NT2/D1 (cell line): Measurements from ENCODE around the gene CCNB2.
A peak's percentile ranks its signal among the peaks of the same experiment; 100 is the strongest.
"Not testable (repeated sequence)": the region's sequence is repeated elsewhere in the genome, so short reads cannot be mapped to it uniquely, and the experiment has no call there.

Experiments used
- DNase-seq: peaks from one replicate; pipeline ENCODE4 v3.0.0-alpha.2; 2011; ENCODE audit warnings: low read depth, low spot score
- H3K27me3 ChIP-seq: 2 replicates; pipeline ENCODE4 v1.6.0; 2011; ENCODE audit warnings: mild to moderate bottlenecking; ENCODE audit not compliant: insufficient read length, insufficient read depth
- H3K36me3 ChIP-seq: 2 replicates; pipeline ENCODE4 v1.6.1; 2011; ENCODE audit warnings: mild to moderate bottlenecking, low read length, mixed read lengths; ENCODE audit not compliant: insufficient read depth, insufficient read length
- H3K4me1 ChIP-seq: 2 replicates; pipeline ENCODE4 v1.5.1; 2011; ENCODE audit not compliant: insufficient read depth, insufficient read length
- H3K4me3 ChIP-seq: 2 replicates; pipeline ENCODE4 v1.5.1; 2011; ENCODE audit warnings: low read depth; ENCODE audit not compliant: insufficient read length
- H3K9ac ChIP-seq: 2 replicates; pipeline ENCODE4 v1.6.0; 2011; ENCODE audit warnings: low read depth; ENCODE audit not compliant: insufficient read length
- H3K9me3 ChIP-seq: 2 replicates; pipeline ENCODE4 v1.5.1; 2011; ENCODE audit warnings: mild to moderate bottlenecking, low read length; ENCODE audit not compliant: insufficient read depth
- SUZ12 ChIP-seq: IDR thresholded peaks from 2 replicates; pipeline ENCODE4 v1.6.1; 2011; ENCODE audit not compliant: insufficient read length, insufficient read depth; ENCODE audit errors: extremely low read depth
- YY1 ChIP-seq: IDR thresholded peaks from 2 replicates; pipeline ENCODE4 v1.6.1; 2011; ENCODE audit not compliant: insufficient read length, insufficient read depth
- ZNF274 ChIP-seq: IDR thresholded peaks from 2 replicates; pipeline ENCODE4 v1.6.1; 2011; ENCODE audit warnings: mild to moderate bottlenecking, low read depth, low read length

CCNB2 gene

DNA sequence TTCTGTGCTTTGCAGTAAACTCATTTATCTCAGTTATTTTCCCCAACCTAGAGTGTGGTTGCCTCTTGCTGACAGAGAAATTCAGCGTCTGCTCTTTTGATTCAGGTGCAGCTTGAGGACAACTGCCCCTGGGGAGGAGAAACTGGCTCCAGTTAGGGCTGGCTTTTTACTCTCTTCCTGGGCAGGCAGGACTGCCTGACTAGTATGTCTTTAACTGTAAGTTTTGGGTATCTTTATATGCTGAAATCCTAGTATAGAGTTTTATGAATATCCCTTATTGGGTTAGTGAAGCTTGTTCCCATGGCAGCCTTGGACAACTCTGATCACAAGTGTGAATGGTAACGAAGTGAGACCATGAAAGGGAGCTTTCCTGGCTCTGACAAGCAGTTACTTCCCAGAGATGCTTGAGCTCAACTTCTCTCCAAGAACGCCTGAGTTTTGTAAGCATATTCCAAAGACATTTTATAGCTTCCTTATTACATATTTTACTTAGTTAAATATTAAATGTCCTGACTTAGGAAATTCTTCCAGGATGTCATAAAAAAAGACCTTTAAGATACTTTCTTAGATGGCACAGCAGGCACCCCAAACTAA is 27.1 kb downstream of the CCNB2 start:
- TF ChIP-seq ZNF274 (no peak), SUZ12 (no peak), YY1 (no peak)
- H3K4me1 ChIP-seq, result no peaks in the 10 kb centered on the region
- no peak overlapping the region for H3K4me3 ChIP-seq
- no peaks in the 10 kb centered on the region for H3K27me3 ChIP-seq
- DNase-seq, result no peak
- H3K36me3 ChIP-seq, result peaks cover 67% of the 10 kb centered on the region
- H3K9me3 ChIP-seq, result peaks cover 11% of the 10 kb centered on the region
- no peak overlapping the region for H3K9ac ChIP-seq

DNA sequence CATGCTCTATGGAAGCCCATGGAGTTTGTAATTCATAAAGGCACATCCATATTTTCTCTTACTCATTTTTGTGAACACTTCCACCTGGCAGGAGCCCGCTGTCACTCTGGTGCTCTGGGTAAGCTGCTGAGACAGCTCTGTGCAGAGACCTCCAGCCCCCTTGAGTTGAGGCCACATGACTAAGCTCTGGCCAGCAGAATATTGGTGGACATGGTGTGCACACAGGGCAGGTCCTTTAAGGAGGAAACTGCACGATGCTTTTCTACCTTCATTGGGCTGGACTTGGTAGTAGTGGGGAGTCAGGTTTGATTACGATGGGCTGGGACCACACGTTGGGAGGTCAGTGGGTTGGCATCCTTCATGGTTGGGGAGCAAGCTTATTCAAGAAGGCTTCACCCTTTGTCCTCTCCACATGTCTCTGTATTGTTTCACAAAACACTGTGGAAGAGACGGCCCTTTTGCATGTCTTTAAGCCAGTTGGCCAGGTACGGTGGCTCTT is 29.0 kb downstream of the CCNB2 start:
- no peak for DNase-seq
- Histone ChIP-seq H3K4me1 (no peaks in the 10 kb centered on the region), H3K9me3 (peaks cover 11% of the 10 kb centered on the region), H3K4me3 (no peak overlapping the region), H3K36me3 (peaks cover 81% of the 10 kb centered on the region), H3K9ac (no peak overlapping the region), H3K27me3 (no peaks in the 10 kb centered on the region)
- no peak for TF ChIP-seq SUZ12
- TF ChIP-seq YY1, result no peak
- no peak for TF ChIP-seq ZNF274

- Histone ChIP-seq H3K9me3 (no peaks in the 10 kb centered on the region), H3K27me3 (no peaks in the 10 kb centered on the region), H3K36me3 (peaks cover 76% of the 10 kb centered on the region), H3K4me3 (no peak overlapping the region), H3K4me1 (peaks cover 5% of the 10 kb centered on the region), H3K9ac (no peak overlapping the region)
- TF ChIP-seq SUZ12 (no peak), ZNF274 (no peak), YY1 (no peak)
- DNase-seq, result no peak
Measured at GRCh38 chr15:59137566-59137965, 32.6 kb downstream of the CCNB2 start.

DNA sequence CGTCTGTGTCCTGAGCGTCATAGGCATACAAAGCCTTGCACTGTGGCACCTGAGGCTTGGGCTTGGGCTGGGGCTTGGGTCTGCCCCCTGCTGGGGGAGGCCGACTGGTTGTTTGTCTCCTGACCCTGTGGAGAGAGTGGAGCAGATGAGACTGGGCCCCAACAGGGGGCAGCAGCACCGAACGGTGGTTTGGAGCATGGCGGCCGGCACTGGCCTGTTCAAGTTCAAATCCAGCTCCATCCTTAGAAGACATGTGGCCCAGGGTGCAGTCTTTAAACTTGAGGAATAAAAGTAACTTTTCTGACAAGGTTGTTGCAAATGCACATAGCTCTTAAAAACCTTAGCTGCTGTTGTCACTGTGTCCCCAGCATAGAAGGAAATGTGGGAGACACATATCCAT is 33.3 kb downstream of the CCNB2 start:
- Histone ChIP-seq H3K4me1 (peaks cover 5% of the 10 kb centered on the region), H3K4me3 (no peak overlapping the region), H3K36me3 (peaks cover 73% of the 10 kb centered on the region), H3K9ac (no peak overlapping the region), H3K27me3 (no peaks in the 10 kb centered on the region), H3K9me3 (no peaks in the 10 kb centered on the region)
- DNase-seq, result peak; percentile 74
- TF ChIP-seq ZNF274, result no peak
- TF ChIP-seq YY1, result no peak
- no peak for TF ChIP-seq SUZ12

- no peak overlapping the region for H3K4me3 ChIP-seq
- H3K4me1 ChIP-seq, result peaks cover 5% of the 10 kb centered on the region
- no peak for DNase-seq
- H3K27me3 ChIP-seq, result no peaks in the 10 kb centered on the region
- no peak for TF ChIP-seq ZNF274
- no peak for TF ChIP-seq SUZ12
- no peak for TF ChIP-seq YY1
- H3K9me3 ChIP-seq, result no peaks in the 10 kb centered on the region
- no peak overlapping the region for H3K9ac ChIP-seq
- H3K36me3 ChIP-seq, result peaks cover 62% of the 10 kb centered on the region
Measured at GRCh38 chr15:59140422-59141226, 35.7 kb downstream of the CCNB2 start.

DNA sequence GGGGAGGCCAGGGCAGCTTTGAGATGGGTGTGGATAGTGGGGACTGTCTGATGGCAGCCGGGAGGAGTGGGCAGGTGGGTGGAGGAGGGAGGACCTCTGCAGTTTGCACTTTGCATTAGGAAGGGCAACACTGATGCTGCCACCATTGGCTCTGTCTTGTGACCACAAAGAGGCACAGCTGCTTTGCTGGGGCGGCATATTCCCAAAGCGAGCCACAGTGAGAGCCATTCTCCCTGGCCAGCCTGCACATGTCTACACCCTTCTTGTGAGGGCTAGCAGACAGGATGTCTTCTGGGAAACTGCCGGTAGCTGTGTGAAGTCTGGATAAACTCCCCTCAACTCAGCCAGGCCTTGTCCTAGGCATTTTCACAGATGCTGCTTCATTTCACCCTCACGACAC is 38.3 kb downstream of the CCNB2 start:
- DNase-seq, result no peak
- peaks cover 5% of the 10 kb centered on the region for H3K4me1 ChIP-seq
- H3K9me3 ChIP-seq, result no peaks in the 10 kb centered on the region
- no peak overlapping the region for H3K9ac ChIP-seq
- H3K36me3 ChIP-seq, result peaks cover 48% of the 10 kb centered on the region
- no peak overlapping the region for H3K4me3 ChIP-seq
- H3K27me3 ChIP-seq, result no peaks in the 10 kb centered on the region
- TF ChIP-seq ZNF274, result no peak
- TF ChIP-seq SUZ12, result no peak
- no peak for TF ChIP-seq YY1

DNA sequence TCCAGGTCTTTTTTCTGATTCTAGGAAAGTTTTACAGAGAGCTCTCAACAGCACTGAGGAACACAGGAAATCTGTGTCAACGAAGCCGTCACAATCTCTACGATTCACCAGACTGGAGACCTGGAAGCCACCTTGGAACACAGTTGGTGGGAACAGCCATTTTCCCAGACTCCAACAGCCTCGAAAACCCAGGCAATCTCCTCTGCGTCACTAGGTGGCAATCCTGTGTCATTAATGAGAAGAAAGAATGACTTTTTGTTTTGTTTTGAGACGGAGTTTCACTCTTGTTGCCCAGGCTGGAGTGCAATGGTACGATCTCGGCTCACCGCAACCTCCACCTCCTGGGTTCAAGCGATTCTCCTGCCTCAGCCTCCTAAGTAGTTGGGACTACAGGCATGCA is 39.6 kb downstream of the CCNB2 start:
- not testable (repeated sequence) for H3K4me3 ChIP-seq, H3K9me3 ChIP-seq, DNase-seq, H3K27me3 ChIP-seq, H3K9ac ChIP-seq
- Histone ChIP-seq H3K4me1 (peaks cover 10% of the 10 kb centered on the region), H3K36me3 (peaks cover 46% of the 10 kb centered on the region)
